IMR-90 (cell line): Measurements from ENCODE around the gene PTGES3L.

ENCODE experiments used
- CEBPB ChIP-seq: IDR thresholded peaks from 2 replicates; pipeline ENCODE4 v1.6.1; 2012; ENCODE audit warnings: low read depth, low read length, improper control_type of control experiment
- CHD1 ChIP-seq: IDR thresholded peaks from 2 replicates; pipeline ENCODE4 v1.6.1; 2012; ENCODE audit warnings: low read depth, low read length, improper control_type of control experiment
- CTCF ChIP-seq: conservative IDR thresholded peaks from 2 replicates; pipeline ENCODE4 v1.5.1; 2012; ENCODE audit warnings: mild to moderate bottlenecking, low read depth, low read length, improper control_type of control experiment
- MAFK ChIP-seq: IDR thresholded peaks from 2 replicates; pipeline ENCODE4 v1.6.1; 2012; ENCODE audit warnings: low read depth, low read length, improper control_type of control experiment
- MAZ ChIP-seq: IDR thresholded peaks from 2 replicates; pipeline ENCODE4 v1.6.1; 2012; ENCODE audit warnings: low read depth, mild to moderate bottlenecking, low read length, improper control_type of control experiment, moderate library complexity, borderline replicate concordance
- MXI1 ChIP-seq: IDR thresholded peaks from 2 replicates; pipeline ENCODE4 v1.6.1; 2012; ENCODE audit warnings: low read depth, mild to moderate bottlenecking, low read length, moderate library complexity, borderline replicate concordance
- NFE2L2 ChIP-seq: fragments of 150-350 bp; IDR thresholded peaks from 2 replicates; pipeline ENCODE4 v1.6.1; 2016; ENCODE audit warnings: low read depth, mild to moderate bottlenecking, low read length
- POLR2A ChIP-seq: IDR thresholded peaks from 2 replicates; pipeline ENCODE4 v1.6.1; 2012; ENCODE audit warnings: mild to moderate bottlenecking, low read depth, low read length
- RAD21 ChIP-seq: IDR thresholded peaks from 2 replicates; pipeline ENCODE4 v1.6.1; 2012; ENCODE audit warnings: low read length, improper control_type of control experiment
- RCOR1 ChIP-seq: IDR thresholded peaks from 2 replicates; pipeline ENCODE4 v1.6.1; 2012; ENCODE audit warnings: mild to moderate bottlenecking, low read length, improper control_type of control experiment; ENCODE audit not compliant: insufficient replicate concordance
- RFX5 ChIP-seq: IDR thresholded peaks from 2 replicates; pipeline ENCODE4 v1.8.0; 2012; ENCODE audit warnings: low read depth, mild to moderate bottlenecking, low read length, moderate library complexity
- SMC3 ChIP-seq: fragments of 150-350 bp; IDR thresholded peaks from 2 replicates; pipeline ENCODE4 v1.6.1; 2016; ENCODE audit warnings: low read depth, mild to moderate bottlenecking, antibody characterized with exemption, low read length, moderate library complexity
- TF ChIP-seq, protein P1 (sequence below): fragments of 150-350 bp; IDR thresholded peaks from 2 replicates; pipeline ENCODE4 v1.6.1; 2017; ENCODE audit warnings: mild to moderate bottlenecking, antibody characterized with exemption, low read length, low read depth

DNA sequence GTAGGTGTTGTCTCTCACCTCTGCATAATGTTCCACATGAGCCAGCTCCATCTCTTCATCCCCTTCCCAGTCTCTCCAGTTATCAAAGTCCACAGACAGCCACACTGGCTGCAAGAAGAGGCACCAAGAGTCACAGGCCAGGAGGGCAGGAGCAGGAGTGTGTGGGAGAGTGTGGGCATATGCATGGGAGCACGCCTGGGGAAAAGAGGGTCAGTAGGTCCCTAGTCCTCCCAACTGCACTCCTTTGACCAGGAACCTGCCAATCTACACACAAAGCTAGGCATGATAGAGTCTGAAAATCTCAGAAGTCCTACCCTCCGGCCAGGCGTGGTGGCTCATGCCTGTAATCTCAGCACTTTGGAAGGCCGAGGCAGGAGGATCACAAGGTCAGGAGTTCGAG, 8.3 kb downstream of the PTGES3L start:
- no peak for TF ChIP-seq POLR2A
- no peak for TF ChIP-seq CTCF
- no peak for TF ChIP-seq RCOR1
- no peak for TF ChIP-seq RFX5
- TF ChIP-seq, protein P1, sequence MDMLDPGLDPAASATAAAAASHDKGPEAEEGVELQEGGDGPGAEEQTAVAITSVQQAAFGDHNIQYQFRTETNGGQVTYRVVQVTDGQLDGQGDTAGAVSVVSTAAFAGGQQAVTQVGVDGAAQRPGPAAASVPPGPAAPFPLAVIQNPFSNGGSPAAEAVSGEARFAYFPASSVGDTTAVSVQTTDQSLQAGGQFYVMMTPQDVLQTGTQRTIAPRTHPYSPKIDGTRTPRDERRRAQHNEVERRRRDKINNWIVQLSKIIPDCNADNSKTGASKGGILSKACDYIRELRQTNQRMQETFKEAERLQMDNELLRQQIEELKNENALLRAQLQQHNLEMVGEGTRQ, result no peak
- no peak for TF ChIP-seq MXI1
- TF ChIP-seq CEBPB, result no peak
- TF ChIP-seq MAZ, result no peak
- TF ChIP-seq NFE2L2, result no peak
- TF ChIP-seq RAD21, result no peak
- TF ChIP-seq MAFK, result no peak
- TF ChIP-seq CHD1, result no peak
- no peak for TF ChIP-seq SMC3
